GM04504 (cell line): Measurements from ENCODE around the gene ARHGAP6.
A peak's percentile ranks its signal among the peaks of the same experiment; 100 is the strongest.

Experiments
- DNase-seq: peaks from one replicate; pipeline ENCODE4 v3.0.0-alpha.2; 2012; ENCODE audit warnings: low read depth

ARHGAP6 gene

GRCh38 chrX:11567528-11568220 lies 98.0 kb downstream of the ARHGAP6 start:
- DNase-seq, result no peak

- no peak for DNase-seq
These were observed 98.9 kb downstream of the ARHGAP6 start for GRCh38 chrX:11566789-11567188.

DNA sequence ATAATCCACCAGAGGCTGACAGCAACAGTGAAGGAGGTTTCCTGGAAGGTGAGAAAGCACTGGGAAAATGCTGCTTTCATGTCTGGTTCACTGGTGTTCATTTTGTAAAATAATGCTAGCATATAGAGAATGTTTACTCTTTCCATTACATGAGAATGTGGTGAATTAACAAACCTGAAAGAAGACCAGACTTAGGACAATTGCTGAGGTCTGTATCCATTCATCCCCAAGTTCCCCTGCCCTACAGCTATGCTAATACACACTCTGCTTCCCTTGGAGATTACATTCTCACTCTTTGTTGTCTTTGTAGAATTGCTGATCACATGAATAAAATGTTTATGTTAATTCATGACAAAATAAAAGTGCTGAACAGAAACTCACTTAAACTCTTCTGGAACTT lies 99.5 kb downstream of the ARHGAP6 start:
- no peak for DNase-seq

DNA sequence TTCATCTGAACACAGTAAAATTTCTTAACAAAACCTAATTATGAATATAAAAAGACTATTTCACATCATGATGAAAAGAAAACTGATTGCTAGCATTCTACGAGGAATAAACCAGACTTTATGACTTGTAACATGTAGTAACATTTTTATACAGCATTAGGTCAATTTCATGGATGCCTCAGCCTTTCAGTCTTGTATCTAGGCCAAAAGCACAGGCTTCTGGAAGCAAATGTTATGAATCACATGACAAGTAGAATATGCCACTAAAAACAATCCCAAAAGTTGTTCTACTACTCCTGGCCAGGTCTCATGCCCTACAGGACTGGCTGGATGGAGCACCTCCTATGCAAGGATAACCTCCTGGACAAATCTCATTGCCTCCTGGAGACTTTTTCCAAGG lies 101.2 kb downstream of the ARHGAP6 start:
- no peak for DNase-seq

- no peak for DNase-seq
These were observed 103.2 kb downstream of the ARHGAP6 start for GRCh38 chrX:11562570-11562969.

GRCh38 chrX:11558972-11559371 lies 106.7 kb downstream of the ARHGAP6 start:
- DNase-seq, result no peak

DNA sequence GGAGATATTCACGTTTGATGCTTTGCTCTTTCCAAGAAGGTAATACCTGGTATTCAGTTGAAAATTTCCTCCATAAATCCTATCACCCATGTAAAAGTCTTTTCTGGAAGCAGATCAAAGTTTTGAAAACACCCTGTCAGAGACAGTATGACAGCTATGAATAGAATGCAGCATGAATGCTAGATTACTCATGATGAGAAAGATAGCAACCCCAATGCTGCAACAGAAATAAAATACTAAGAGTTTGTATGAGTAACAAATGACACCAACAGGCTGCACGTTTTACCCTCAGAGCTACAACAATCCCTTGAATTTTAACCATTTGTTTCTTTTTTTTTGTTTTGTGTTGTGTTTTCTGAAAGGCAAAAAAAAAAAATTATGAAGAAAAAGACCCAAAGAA lies 108.6 kb downstream of the ARHGAP6 start:
- no peak for DNase-seq

DNA sequence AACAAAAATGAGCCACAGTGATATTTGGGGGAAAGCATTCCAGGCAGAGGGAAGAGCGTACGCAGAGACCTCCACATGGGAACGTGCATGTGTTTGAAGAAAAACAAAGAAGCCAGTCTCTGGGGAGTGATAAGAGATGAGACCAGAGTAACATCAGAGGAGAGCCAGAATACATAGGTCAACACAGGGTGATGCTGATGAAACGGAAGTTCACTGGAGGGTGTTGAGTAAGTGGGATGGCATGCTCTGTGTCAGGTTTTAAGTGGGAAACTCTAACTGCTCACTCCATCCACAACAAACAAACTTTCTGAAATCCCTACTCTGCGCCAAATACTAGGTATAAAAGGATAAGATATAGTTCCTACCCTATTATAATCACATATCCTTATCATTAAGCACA lies 110.0 kb downstream of the ARHGAP6 start:
- no peak for DNase-seq

DNA sequence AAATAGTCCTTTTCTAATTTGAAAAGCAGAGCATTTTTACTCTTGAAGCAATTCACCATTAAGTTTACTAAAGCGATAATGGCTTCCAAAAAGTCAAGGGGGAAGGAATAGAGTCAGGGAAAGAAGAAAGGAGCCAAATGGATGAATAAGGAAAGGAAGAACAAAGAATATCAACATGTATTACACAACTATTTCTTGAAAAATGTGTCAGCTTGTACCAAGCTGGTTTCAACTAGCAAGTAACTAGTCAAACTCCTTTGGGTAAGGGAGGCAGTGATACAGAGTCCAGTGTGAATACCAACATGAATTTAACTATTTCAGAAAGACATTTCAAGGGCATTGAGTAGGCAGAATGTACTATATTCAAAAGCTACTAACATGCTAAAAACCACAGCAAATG lies 112.1 kb downstream of the ARHGAP6 start:
- DNase-seq, result no peak

GRCh38 chrX:11551151-11551550 lies 114.6 kb downstream of the ARHGAP6 start:
- no peak for DNase-seq

GRCh38 chrX:11546917-11547316 lies 118.8 kb downstream of the ARHGAP6 start:
- no peak for DNase-seq

- DNase-seq, result no peak
These were observed 122.5 kb downstream of the ARHGAP6 start for GRCh38 chrX:11543249-11543648.

DNA sequence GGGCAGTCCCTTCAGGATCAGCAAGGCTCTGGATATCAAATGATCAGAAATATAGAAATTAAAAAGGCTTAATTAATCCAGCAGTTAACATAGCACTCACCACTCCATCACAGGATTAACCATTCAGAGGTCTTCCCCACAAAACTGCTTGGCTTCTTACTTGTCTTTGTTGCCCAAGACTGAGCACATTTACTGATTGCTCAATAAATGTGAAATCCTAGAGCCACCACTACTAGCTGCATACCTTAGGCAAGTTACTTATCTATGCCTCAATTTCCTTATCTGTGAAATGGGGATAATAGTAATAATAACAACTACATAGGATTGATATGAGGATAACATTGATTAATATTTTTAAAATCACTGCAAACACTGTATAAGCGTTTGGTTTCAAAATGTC lies 124.2 kb downstream of the ARHGAP6 start:
- no peak for DNase-seq

- no peak for DNase-seq
These were observed 125.0 kb downstream of the ARHGAP6 start for GRCh38 chrX:11540532-11541377.

- DNase-seq, result no peak
These were observed 128.6 kb downstream of the ARHGAP6 start for GRCh38 chrX:11537141-11537540.

- DNase-seq, result no peak
These were observed 130.4 kb downstream of the ARHGAP6 start for GRCh38 chrX:11535156-11535919.

GRCh38 chrX:11533199-11533651 lies 132.5 kb downstream of the ARHGAP6 start:
- peak; percentile 61 for DNase-seq

DNA sequence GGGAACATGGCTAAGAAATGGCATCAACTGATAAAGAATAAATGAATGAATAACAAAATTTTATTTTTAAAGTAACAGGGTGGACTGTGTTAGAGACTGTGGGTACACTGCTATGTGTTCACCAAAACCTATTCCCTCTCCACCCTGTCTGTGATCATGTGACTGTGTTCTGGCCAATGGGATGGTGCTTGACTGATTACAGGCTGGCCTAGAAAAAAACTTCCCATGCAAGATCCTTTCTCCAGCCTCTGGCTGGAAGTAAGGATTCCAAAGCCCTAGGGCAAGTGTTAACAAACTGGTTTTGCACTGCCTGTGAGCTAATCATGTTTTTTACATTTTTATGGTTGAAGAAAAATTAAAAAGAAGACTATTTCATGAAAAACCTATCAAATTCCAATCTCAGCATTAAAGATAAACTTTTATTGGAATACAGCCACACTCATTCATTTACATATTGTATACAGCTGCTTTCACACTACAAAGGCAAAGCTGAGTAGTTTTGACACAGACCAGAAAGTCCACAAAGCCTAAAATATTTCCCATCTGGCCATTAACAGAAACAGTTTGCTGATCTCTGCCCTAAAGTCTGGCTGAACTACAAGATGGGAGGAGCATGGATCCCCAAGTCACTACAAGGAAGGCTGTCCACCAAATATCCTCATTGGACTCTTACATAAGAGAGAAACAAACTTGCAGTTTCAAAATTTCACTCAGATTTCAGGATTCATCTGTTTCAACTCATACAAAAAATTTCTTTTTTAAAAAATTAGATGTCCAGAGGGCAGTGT lies 133.2 kb downstream of the ARHGAP6 start:
- DNase-seq, result no peak

DNA sequence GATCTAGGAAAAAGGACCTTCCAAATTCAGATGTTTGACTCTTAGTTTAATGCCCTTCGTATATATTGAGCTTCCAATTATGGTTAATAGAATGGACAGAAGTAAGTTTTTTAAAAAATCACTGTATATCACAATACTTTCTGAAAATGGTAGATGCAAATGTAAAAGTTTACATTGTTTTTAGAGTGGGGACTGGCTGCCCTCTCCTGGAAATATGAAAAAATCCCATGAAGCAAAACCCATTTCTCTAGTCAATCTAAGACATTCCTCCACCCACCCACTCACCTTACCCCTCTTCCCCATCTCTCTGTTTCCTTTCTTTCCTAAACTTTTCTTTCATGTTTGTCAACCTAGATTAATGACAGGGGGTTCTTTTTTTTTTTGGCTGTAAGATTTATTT lies 134.5 kb downstream of the ARHGAP6 start:
- DNase-seq, result no peak

- DNase-seq, result no peak
These were observed 135.1 kb downstream of the ARHGAP6 start for GRCh38 chrX:11530621-11531020.

DNA sequence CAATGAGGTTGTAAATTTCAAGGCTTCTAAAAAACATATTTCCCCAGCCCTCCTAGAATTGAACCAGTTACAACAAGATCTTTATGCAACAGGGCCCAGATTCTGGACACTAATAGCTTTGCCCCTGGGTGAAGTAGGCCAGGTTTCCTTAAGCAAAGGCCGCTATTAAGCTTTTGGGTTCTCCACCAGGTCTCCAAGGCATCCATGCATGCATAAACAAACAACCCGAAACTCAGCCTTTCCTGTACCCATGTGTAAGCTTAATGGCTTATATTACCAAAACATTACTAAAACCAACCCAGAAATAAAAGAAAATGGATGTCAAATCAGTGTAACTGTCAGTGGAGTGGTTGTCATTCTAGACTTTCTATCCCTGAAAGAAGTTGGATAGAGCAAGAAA lies 137.1 kb downstream of the ARHGAP6 start:
- no peak for DNase-seq

DNA sequence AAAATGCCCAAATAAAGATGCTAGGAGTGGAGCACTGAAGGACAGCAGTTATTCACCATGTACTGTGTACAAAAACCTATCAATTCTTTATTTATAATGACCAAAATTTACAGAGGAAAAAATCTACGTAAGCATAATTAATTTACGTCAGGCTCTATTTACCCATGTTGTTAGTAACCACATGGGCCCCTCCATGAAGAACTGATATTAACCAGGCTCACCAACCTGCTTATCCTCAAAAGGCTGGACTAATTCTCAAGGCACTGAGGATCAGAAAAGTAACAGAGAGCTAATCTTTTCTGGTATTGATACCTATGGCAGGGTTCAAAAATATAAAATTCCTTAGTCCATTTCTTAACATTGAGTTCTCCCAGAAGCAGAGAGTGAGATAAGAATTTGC lies 140.0 kb downstream of the ARHGAP6 start:
- DNase-seq, result no peak
